WTC11 (cell line): ENCODE measurements around the gene AOC3. TPM values are rescaled to one million over a fixed set of nuclear protein-coding genes. Genes with fewer than 3 reads are reported as not detected.

Source experiments
- ATAC-seq: fragments of 200-7000 bp; cut with Tn5 transposase; 2 replicates; pipeline ENCODE4 v1.10.0; 2021; ENCODE audit warnings: mild to moderate bottlenecking, moderate library complexity
- CTCF ChIA-PET: fragments of 300-600 bp; sonication (Branson Sonifier 250); formaldehyde crosslinking; loops from one replicate; lab custom pipeline; 2021; ENCODE audit warnings: antibody characterized with exemption; lab: Charles Lee
- POLR2A ChIA-PET: fragments of 350-600 bp; sonication (Branson Sonifier 250); formaldehyde crosslinking; loops from one replicate; lab custom pipeline; 2021; ENCODE audit warnings: antibody characterized with exemption; lab: Charles Lee
- DNase-seq: peaks from one replicate; pipeline ENCODE4 v3.0.0; 2021; ENCODE audit warnings: low spot score
- H3K27ac Mint-ChIP-seq: 2 replicates; pipeline ENCODE4 v1.8.0; 2021; ENCODE audit warnings: mixed read lengths
- H3K27me3 Mint-ChIP-seq: 2 replicates; pipeline ENCODE4 v1.8.0; 2021; ENCODE audit warnings: low read depth, mild to moderate bottlenecking, moderate library complexity, mixed read lengths
- H3K36me3 Mint-ChIP-seq: 2 replicates; pipeline ENCODE4 v1.8.0; 2021; ENCODE audit warnings: mixed read lengths
- H3K4me1 Mint-ChIP-seq: 2 replicates; pipeline ENCODE4 v1.8.0; 2022; ENCODE audit warnings: mixed read lengths
- H3K4me3 Mint-ChIP-seq: 2 replicates; pipeline ENCODE4 v1.8.0; 2021; ENCODE audit warnings: mild to moderate bottlenecking, moderate library complexity, mixed read lengths
- H3K9me3 Mint-ChIP-seq: 2 replicates; pipeline ENCODE4 v1.8.0; 2021; ENCODE audit warnings: mixed read lengths
- ESRRA ChIP-seq: sonication (generic); formaldehyde crosslinking; IDR thresholded peaks from 2 replicates; pipeline ENCODE4 v1.8.1; 2022; ENCODE audit warnings: mild to moderate bottlenecking, missing genetic modification reagents, borderline replicate concordance
- ETV6 ChIP-seq: sonication (generic); formaldehyde crosslinking; IDR thresholded peaks from 2 replicates; pipeline ENCODE4 v1.8.1; 2022; ENCODE audit warnings: mild to moderate bottlenecking, missing genetic modification reagents
- JAZF1 ChIP-seq: fragments of 250-450 bp; sonication (Bioruptor Pico); IDR thresholded peaks from 2 replicates; pipeline ENCODE4 v1.9.0; 2021; ENCODE audit warnings: moderate library complexity, mild to moderate bottlenecking, inconsistent platforms
- MXD4 ChIP-seq: fragments of 250-450 bp; sonication (Bioruptor Pico); IDR thresholded peaks from 2 replicates; pipeline ENCODE4 v1.8.0; 2021; ENCODE audit warnings: mild to moderate bottlenecking, moderate library complexity, borderline replicate concordance
- MYBL2 ChIP-seq: sonication (generic); formaldehyde crosslinking; IDR thresholded peaks from 2 replicates; pipeline ENCODE4 v1.8.1; 2023; ENCODE audit warnings: mild to moderate bottlenecking, moderate library complexity, missing genetic modification reagents
- NFATC4 ChIP-seq: fragments of 250-450 bp; sonication (Bioruptor Pico); IDR thresholded peaks from 2 replicates; pipeline ENCODE4 v1.9.0; 2021; ENCODE audit warnings: mild to moderate bottlenecking
- NR2C2 ChIP-seq: sonication (generic); formaldehyde crosslinking; IDR thresholded peaks from 2 replicates; pipeline ENCODE4 v1.8.0; 2022; ENCODE audit warnings: mild to moderate bottlenecking, missing genetic modification reagents
- PRRX2 ChIP-seq: fragments of 250-450 bp; sonication (Bioruptor Pico); IDR thresholded peaks from 2 replicates; pipeline ENCODE4 v1.8.0; 2021; ENCODE audit warnings: mild to moderate bottlenecking
- TEAD1 ChIP-seq: sonication (generic); formaldehyde crosslinking; IDR thresholded peaks from 2 replicates; pipeline ENCODE4 v1.8.0; 2022; ENCODE audit warnings: mild to moderate bottlenecking, missing genetic modification reagents
- TEAD4 ChIP-seq: sonication (generic); formaldehyde crosslinking; IDR thresholded peaks from 2 replicates; pipeline ENCODE4 v1.8.0; 2022; ENCODE audit warnings: mild to moderate bottlenecking, missing genetic modification reagents
- ZNF671 ChIP-seq: fragments of 250-450 bp; sonication (Bioruptor Pico); IDR thresholded peaks from 2 replicates; pipeline ENCODE4 v1.8.0; 2021; ENCODE audit warnings: mild to moderate bottlenecking
- total RNA-seq: library from RNA; stranded (reverse); gene quantifications from 3 replicates; pipeline ENCODE4 v1.2.3, GENCODE V29; 2021
- TF ChIP-seq, protein P1 (sequence below): sonication (generic); formaldehyde crosslinking; conservative IDR thresholded peaks from 2 replicates; pipeline ENCODE4 v1.8.1; 2023; ENCODE audit warnings: mild to moderate bottlenecking, low read depth, missing genetic modification reagents, moderate library complexity
- TF ChIP-seq, protein P2 (sequence below): sonication (generic); formaldehyde crosslinking; IDR thresholded peaks from 2 replicates; pipeline ENCODE4 v1.8.0; 2022; ENCODE audit warnings: mild to moderate bottlenecking, missing genetic modification reagents
- TF ChIP-seq, protein P3 (sequence below): fragments of 250-450 bp; sonication (Bioruptor Pico); IDR thresholded peaks from 2 replicates; pipeline ENCODE4 v1.9.0; 2021; ENCODE audit warnings: moderate library complexity, mild to moderate bottlenecking, inconsistent platforms, borderline replicate concordance
- TF ChIP-seq, protein P4 (sequence below): sonication (generic); formaldehyde crosslinking; IDR thresholded peaks from 2 replicates; pipeline ENCODE4 v1.8.1; 2023; ENCODE audit warnings: mild to moderate bottlenecking, moderate library complexity, missing genetic modification reagents
- TF ChIP-seq, protein P5 (sequence below): fragments of 200-600 bp; IDR thresholded peaks from 2 replicates; pipeline ENCODE4 v1.8.0; 2022; ENCODE audit warnings: antibody characterized with exemption
- TF ChIP-seq, protein P6 (sequence below): fragments of 250-450 bp; sonication (Bioruptor Pico); IDR thresholded peaks from 2 replicates; pipeline ENCODE4 v1.9.0; 2021; ENCODE audit warnings: mild to moderate bottlenecking
- TF ChIP-seq, protein P7 (sequence below): fragments of 250-450 bp; sonication (Bioruptor Pico); conservative IDR thresholded peaks from 2 replicates; pipeline ENCODE4 v1.9.0; 2021; ENCODE audit warnings: mild to moderate bottlenecking
- TF ChIP-seq, protein P8 (sequence below): sonication (generic); formaldehyde crosslinking; IDR thresholded peaks from 2 replicates; pipeline ENCODE4 v1.8.0; 2023; ENCODE audit warnings: mild to moderate bottlenecking, missing genetic modification reagents

AOC3 gene
- total RNA-seq, 1 experiment from 2014 or later: 7.6 TPM

DNA sequence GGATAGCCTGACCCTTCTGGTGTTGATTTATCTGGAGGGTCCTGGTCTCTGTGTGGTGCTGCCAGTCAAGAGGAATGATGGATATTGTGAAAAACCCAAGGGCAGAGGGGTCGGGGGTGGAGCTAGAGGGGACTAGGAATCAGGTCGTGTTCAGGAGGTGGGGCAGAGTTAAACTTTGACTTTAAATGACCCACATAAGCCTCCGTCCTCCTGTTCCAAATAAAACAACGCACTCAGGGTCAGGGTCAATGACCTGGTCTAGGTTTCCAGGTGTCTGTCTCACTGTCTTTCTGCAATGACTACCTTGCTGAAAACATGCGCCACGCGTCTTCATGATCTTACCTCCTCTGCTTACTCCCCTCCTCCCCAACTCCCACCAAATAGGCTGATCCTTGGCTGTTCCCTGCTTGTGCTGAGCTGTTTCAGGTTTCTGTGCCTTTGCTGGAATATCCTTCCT, 14.7 kb downstream of the AOC3 start:
- ATAC-seq: no peak
- POLR2A ChIA-PET: no interaction called here
- H3K4me3 Mint-ChIP-seq: no peak overlapping the region
- peaks cover 4% of the 10 kb centered on the region for H3K36me3 Mint-ChIP-seq
- H3K4me1 Mint-ChIP-seq: peaks cover 18% of the 10 kb centered on the region
- CTCF ChIA-PET: interaction anchor here (0.9 kb wide), 1 partner anchor 32 kb away, joined by 3 read pairs; no protein-coding TSS in a partner anchor
- DNase-seq: no peak
- H3K9me3 Mint-ChIP-seq: peaks cover 15% of the 10 kb centered on the region
- H3K27me3 Mint-ChIP-seq: peaks cover 4% of the 10 kb centered on the region
- TF ChIP-seq NFATC4 (no peak), TEAD1 (CRISPR knock-in tag) (no peak), MYBL2 (CRISPR knock-in tag) (no peak), ESRRA (CRISPR knock-in tag) (no peak)
- TF ChIP-seq, protein P1, sequence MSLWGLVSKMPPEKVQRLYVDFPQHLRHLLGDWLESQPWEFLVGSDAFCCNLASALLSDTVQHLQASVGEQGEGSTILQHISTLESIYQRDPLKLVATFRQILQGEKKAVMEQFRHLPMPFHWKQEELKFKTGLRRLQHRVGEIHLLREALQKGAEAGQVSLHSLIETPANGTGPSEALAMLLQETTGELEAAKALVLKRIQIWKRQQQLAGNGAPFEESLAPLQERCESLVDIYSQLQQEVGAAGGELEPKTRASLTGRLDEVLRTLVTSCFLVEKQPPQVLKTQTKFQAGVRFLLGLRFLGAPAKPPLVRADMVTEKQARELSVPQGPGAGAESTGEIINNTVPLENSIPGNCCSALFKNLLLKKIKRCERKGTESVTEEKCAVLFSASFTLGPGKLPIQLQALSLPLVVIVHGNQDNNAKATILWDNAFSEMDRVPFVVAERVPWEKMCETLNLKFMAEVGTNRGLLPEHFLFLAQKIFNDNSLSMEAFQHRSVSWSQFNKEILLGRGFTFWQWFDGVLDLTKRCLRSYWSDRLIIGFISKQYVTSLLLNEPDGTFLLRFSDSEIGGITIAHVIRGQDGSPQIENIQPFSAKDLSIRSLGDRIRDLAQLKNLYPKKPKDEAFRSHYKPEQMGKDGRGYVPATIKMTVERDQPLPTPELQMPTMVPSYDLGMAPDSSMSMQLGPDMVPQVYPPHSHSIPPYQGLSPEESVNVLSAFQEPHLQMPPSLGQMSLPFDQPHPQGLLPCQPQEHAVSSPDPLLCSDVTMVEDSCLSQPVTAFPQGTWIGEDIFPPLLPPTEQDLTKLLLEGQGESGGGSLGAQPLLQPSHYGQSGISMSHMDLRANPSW (CRISPR knock-in tag): no peak
- TF ChIP-seq, protein P2, sequence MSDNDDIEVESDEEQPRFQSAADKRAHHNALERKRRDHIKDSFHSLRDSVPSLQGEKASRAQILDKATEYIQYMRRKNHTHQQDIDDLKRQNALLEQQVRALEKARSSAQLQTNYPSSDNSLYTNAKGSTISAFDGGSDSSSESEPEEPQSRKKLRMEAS (CRISPR knock-in tag): no peak
- TF ChIP-seq, all 79 proteins: peak for 0
- peak overlapping the region; percentile 37; the same call in 1 of the 2 replicates for H3K27ac Mint-ChIP-seq

DNA sequence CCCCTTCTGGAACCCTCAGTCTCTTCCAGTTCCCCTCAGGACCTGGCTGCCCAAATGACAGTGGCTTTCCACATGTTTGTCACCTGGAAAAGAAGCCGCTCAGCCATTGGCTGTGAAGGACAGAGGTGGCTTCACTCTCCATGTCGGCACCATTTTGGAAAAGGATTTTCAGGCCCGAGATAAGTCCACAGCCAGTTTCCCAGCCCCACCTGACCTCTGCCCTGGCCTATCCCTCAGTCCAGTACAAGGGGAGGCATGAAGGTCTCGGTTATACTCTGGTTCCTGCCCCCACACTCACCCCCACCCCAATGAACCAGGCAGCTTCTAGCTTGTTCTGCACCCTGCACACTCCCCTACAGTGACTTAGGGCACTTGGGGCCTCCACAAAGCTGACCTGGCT, 15.2 kb downstream of the AOC3 start:
- no peak overlapping the region for H3K4me3 Mint-ChIP-seq
- H3K9me3 Mint-ChIP-seq: peaks cover 20% of the 10 kb centered on the region
- peak overlapping the region; percentile 37; the same call in 1 of the 2 replicates for H3K27ac Mint-ChIP-seq
- POLR2A ChIA-PET: interaction anchor here (0.6 kb wide), 1 partner anchor 53 kb away, joined by 4 read pairs; no protein-coding TSS in a partner anchor
- H3K4me1 Mint-ChIP-seq: peaks cover 18% of the 10 kb centered on the region
- ATAC-seq (no peak), DNase-seq (no peak)
- H3K27me3 Mint-ChIP-seq: peaks cover 9% of the 10 kb centered on the region
- peaks cover 6% of the 10 kb centered on the region for H3K36me3 Mint-ChIP-seq
- CTCF ChIA-PET: interaction anchor here (1.3 kb wide), 1 partner anchor 86 kb away, joined by 3 read pairs; the partner anchor contains the start of gene WNK4
- TF ChIP-seq PRRX2 (CRISPR knock-in tag) (no peak), JAZF1 (CRISPR knock-in tag) (no peak), ETV6 (no peak), MXD4 (no peak), NFATC4 (no peak), ZNF671 (no peak), NR2C2 (CRISPR knock-in tag) (no peak), ESRRA (CRISPR knock-in tag) (no peak), TEAD4 (no peak)
- TF ChIP-seq, protein P3, sequence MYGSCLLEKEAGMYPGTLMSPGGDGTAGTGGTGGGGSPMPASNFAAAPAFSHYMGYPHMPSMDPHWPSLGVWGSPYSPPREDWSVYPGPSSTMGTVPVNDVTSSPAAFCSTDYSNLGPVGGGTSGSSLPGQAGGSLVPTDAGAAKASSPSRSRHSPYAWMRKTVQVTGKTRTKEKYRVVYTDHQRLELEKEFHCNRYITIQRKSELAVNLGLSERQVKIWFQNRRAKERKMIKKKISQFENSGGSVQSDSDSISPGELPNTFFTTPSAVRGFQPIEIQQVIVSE (CRISPR knock-in tag): no peak
- TF ChIP-seq, protein P4, sequence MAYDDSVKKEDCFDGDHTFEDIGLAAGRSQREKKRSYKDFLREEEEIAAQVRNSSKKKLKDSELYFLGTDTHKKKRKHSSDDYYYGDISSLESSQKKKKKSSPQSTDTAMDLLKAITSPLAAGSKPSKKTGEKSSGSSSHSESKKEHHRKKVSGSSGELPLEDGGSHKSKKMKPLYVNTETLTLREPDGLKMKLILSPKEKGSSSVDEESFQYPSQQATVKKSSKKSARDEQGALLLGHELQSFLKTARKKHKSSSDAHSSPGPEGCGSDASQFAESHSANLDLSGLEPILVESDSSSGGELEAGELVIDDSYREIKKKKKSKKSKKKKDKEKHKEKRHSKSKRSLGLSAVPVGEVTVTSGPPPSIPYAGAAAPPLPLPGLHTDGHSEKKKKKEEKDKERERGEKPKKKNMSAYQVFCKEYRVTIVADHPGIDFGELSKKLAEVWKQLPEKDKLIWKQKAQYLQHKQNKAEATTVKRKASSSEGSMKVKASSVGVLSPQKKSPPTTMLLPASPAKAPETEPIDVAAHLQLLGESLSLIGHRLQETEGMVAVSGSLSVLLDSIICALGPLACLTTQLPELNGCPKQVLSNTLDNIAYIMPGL: no peak
- TF ChIP-seq, protein P5, sequence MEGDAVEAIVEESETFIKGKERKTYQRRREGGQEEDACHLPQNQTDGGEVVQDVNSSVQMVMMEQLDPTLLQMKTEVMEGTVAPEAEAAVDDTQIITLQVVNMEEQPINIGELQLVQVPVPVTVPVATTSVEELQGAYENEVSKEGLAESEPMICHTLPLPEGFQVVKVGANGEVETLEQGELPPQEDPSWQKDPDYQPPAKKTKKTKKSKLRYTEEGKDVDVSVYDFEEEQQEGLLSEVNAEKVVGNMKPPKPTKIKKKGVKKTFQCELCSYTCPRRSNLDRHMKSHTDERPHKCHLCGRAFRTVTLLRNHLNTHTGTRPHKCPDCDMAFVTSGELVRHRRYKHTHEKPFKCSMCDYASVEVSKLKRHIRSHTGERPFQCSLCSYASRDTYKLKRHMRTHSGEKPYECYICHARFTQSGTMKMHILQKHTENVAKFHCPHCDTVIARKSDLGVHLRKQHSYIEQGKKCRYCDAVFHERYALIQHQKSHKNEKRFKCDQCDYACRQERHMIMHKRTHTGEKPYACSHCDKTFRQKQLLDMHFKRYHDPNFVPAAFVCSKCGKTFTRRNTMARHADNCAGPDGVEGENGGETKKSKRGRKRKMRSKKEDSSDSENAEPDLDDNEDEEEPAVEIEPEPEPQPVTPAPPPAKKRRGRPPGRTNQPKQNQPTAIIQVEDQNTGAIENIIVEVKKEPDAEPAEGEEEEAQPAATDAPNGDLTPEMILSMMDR: no peak
- TF ChIP-seq, protein P6, sequence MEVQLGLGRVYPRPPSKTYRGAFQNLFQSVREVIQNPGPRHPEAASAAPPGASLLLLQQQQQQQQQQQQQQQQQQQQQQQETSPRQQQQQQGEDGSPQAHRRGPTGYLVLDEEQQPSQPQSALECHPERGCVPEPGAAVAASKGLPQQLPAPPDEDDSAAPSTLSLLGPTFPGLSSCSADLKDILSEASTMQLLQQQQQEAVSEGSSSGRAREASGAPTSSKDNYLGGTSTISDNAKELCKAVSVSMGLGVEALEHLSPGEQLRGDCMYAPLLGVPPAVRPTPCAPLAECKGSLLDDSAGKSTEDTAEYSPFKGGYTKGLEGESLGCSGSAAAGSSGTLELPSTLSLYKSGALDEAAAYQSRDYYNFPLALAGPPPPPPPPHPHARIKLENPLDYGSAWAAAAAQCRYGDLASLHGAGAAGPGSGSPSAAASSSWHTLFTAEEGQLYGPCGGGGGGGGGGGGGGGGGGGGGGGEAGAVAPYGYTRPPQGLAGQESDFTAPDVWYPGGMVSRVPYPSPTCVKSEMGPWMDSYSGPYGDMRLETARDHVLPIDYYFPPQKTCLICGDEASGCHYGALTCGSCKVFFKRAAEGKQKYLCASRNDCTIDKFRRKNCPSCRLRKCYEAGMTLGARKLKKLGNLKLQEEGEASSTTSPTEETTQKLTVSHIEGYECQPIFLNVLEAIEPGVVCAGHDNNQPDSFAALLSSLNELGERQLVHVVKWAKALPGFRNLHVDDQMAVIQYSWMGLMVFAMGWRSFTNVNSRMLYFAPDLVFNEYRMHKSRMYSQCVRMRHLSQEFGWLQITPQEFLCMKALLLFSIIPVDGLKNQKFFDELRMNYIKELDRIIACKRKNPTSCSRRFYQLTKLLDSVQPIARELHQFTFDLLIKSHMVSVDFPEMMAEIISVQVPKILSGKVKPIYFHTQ (CRISPR knock-in tag): no peak
- TF ChIP-seq, protein P7, sequence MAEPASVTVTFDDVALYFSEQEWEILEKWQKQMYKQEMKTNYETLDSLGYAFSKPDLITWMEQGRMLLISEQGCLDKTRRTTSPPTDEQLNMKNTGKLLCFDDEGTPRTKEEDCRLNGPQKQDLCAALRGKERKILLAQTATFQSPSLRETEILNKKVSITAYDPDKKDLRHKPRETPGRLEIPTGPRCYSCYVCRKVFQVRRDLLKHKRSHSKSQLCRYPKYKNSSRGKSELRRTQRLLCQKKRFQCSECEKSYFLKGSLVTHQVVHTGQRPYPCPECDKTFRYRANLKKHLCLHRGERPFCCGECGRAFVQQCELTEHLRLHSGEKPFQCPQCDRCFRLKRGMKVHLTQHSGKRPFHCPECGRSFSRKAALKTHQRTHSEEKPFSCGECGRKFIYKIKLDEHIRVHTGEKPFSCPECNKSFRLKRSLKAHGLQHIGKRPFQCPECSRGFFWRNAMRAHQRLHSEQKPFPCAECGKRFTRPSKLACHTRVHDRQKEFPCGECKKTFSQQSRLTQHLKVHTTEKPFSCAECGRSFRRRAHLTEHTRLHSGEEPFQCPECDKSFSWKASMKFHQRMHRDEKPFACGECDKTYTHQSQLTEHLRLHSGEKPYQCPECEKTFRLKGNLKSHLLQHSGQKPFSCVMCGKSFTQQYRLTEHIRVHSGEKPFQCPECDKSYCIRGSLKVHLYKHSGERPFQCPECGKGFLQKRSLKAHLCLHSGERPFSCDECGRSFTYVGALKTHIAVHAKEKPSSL: no peak
- TF ChIP-seq, protein P8, sequence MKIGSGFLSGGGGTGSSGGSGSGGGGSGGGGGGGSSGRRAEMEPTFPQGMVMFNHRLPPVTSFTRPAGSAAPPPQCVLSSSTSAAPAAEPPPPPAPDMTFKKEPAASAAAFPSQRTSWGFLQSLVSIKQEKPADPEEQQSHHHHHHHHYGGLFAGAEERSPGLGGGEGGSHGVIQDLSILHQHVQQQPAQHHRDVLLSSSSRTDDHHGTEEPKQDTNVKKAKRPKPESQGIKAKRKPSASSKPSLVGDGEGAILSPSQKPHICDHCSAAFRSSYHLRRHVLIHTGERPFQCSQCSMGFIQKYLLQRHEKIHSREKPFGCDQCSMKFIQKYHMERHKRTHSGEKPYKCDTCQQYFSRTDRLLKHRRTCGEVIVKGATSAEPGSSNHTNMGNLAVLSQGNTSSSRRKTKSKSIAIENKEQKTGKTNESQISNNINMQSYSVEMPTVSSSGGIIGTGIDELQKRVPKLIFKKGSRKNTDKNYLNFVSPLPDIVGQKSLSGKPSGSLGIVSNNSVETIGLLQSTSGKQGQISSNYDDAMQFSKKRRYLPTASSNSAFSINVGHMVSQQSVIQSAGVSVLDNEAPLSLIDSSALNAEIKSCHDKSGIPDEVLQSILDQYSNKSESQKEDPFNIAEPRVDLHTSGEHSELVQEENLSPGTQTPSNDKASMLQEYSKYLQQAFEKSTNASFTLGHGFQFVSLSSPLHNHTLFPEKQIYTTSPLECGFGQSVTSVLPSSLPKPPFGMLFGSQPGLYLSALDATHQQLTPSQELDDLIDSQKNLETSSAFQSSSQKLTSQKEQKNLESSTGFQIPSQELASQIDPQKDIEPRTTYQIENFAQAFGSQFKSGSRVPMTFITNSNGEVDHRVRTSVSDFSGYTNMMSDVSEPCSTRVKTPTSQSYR: no peak
